Keratinocyte (primary cell): ENCODE data around the gene C3orf49.

ENCODE experiments used
- EZH2 ChIP-seq: IDR thresholded peaks from one replicate; pipeline ENCODE4 v1.6.1; 2012; ENCODE audit warnings: inconsistent platforms, mild to moderate bottlenecking, low read length, moderate library complexity
- TF ChIP-seq, protein P1 (sequence below), 3 experiments: IDR thresholded peaks in 1 of 3; conservative IDR thresholded peaks in 1 of 3; optimal IDR thresholded peaks in 1 of 3; 2 replicates in 2 of 3; 3 replicates in 1 of 3; pipeline versions ENCODE3 to v1.5.1; 2011; ENCODE audit warnings: low read length in 3 of 3, mild to moderate bottlenecking in 3 of 3, moderate library complexity in 2 of 3, control low read depth in 1 of 3, inconsistent platforms in 1 of 3; ENCODE audit not compliant: insufficient read depth in 2 of 3; ENCODE audit errors: extremely low read depth in 1 of 3

DNA sequence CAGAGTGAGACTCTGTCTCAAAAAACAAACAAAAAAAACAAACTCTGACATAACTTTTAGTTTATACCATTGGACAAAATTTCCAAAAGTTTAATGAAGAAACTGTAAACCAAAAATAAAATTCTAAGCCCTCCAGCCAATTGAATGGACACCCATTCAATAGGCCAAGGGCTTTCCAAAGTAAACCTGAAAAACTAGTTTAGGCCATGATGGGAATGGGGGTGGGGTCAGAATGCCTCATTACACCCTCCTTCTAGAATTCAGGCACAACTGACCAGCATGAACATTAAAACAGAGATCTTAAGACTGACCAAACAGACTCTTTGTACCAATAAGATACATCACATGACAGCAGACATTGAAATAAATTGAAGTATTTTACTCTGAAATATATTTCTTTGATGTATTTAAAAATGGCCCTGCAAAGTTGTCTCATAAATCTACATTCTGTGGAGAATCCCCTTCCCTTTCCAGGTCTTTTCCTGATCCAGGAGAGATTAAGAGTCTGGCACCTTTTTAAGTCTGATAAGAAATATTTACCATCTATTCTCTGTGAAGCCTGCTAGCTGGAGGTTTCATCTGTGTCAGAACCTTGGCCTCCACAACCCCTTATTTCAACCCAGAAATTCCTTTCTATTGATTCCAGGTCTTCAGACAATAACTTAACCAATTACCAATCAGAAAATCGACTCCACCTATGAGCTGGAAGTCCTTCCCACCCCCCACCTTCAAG, 28.8 kb downstream of the C3orf49 start:
- TF ChIP-seq, protein P1, sequence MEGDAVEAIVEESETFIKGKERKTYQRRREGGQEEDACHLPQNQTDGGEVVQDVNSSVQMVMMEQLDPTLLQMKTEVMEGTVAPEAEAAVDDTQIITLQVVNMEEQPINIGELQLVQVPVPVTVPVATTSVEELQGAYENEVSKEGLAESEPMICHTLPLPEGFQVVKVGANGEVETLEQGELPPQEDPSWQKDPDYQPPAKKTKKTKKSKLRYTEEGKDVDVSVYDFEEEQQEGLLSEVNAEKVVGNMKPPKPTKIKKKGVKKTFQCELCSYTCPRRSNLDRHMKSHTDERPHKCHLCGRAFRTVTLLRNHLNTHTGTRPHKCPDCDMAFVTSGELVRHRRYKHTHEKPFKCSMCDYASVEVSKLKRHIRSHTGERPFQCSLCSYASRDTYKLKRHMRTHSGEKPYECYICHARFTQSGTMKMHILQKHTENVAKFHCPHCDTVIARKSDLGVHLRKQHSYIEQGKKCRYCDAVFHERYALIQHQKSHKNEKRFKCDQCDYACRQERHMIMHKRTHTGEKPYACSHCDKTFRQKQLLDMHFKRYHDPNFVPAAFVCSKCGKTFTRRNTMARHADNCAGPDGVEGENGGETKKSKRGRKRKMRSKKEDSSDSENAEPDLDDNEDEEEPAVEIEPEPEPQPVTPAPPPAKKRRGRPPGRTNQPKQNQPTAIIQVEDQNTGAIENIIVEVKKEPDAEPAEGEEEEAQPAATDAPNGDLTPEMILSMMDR (optimal IDR thresholded peaks at IDR 0.05 in 1 of 3, IDR thresholded peaks at IDR 0.05 in 1 of 3, conservative IDR thresholded peaks at IDR 0.05 in 1 of 3; ENCODE audit: extremely low read depth in 1 of 3, insufficient read depth in 2 of 3, low read length in 3 of 3): no peak
- no peak for TF ChIP-seq EZH2
